Measurements from ENCODE around the gene WIPF3.

WIPF3 gene

DNA sequence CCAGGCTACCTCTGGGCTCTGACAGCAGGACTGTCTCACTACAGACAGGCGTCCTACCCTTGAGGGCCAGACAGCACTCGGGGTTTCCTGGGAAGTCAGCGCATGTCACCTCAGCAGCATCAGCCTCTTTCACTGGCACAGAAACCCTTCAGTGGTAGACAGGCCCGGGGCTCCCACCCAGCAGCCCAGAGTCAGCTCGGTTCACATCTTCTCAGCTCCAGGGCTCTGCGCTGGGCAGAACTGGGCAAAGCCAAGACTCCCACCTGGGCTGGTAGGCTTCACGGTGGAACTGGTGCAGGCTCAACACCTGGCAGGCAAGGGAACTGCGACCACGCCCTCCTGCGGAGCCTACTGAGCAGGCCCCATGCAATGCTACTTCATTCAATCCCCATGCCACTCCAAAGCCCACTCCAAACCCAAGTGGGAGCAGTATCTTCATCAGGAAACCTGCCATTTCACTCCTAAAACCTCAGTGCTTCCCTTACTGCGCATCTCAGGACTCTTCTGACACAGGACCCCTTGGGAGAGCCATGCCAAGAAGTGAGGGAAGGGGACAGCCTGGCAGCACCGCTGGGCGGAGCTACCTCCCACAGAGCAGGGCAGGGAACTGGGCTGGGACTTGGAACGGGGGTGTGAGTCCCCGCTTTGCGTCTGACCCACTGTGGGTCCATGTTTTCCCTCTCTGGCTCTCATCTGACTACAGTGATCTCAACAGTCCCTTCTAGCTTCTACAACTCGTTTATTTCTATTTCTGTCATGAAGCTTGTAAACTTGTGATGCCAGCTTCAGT is 122.9 kb downstream of the WIPF3 start:
- Histone ChIP-seq H3K36me3 (ENCODE audit: insufficient read depth, low read length) (peaks cover 14% of the 10 kb centered on the region), H3K4me1 (ENCODE audit: insufficient read depth, low read length) (no peaks in the 10 kb centered on the region), H3K9me3 (ENCODE audit: control insufficient read depth, insufficient read depth, low read length) (no peaks in the 10 kb centered on the region), H3K9ac (ENCODE audit: low read depth, low read length) (no peak overlapping the region)

DNA sequence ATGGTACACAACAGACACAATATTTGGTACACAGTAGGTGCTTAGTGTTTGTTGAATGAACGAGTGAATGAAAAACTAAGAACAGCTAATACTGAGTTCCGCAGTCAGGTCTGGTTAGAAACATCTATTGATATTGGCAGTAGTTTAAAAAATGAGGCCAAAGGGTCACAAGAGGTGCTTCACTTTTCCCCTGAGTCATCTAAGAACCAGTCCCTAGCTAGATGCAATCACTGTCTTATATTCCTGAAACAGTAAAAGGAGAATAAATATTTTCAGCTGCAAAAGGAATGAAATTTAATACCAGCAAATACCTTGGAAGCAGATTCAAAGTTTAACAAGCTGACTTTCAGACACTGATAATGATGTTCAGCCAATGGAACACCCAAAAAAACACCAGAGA is 128.8 kb downstream of the WIPF3 start:
- H3K36me3 ChIP-seq (ENCODE audit: insufficient read depth, low read length): peaks cover 54% of the 10 kb centered on the region
- H3K9me3 ChIP-seq (ENCODE audit: control insufficient read depth, insufficient read depth, low read length): no peaks in the 10 kb centered on the region
- H3K4me1 ChIP-seq (ENCODE audit: insufficient read depth, low read length): no peaks in the 10 kb centered on the region
- H3K9ac ChIP-seq (ENCODE audit: low read depth, low read length): no peak overlapping the region

GRCh38 chr7:29937132-29937531 is 130.8 kb downstream of the WIPF3 start:
- Histone ChIP-seq H3K36me3 (ENCODE audit: insufficient read depth, low read length) (peaks cover 65% of the 10 kb centered on the region), H3K9me3 (ENCODE audit: control insufficient read depth, insufficient read depth, low read length) (no peaks in the 10 kb centered on the region), H3K9ac (ENCODE audit: low read depth, low read length) (no peak overlapping the region), H3K4me1 (ENCODE audit: insufficient read depth, low read length) (no peaks in the 10 kb centered on the region)

- Histone ChIP-seq H3K9ac (ENCODE audit: low read depth, low read length) (no peak overlapping the region), H3K4me1 (ENCODE audit: insufficient read depth, low read length) (no peaks in the 10 kb centered on the region), H3K9me3 (ENCODE audit: control insufficient read depth, insufficient read depth, low read length) (no peaks in the 10 kb centered on the region), H3K36me3 (ENCODE audit: insufficient read depth, low read length) (peaks cover 73% of the 10 kb centered on the region)
These were observed 133.9 kb downstream of the WIPF3 start for GRCh38 chr7:29940199-29940598.

- Histone ChIP-seq H3K36me3 (ENCODE audit: insufficient read depth, low read length) (peaks cover 57% of the 10 kb centered on the region), H3K4me1 (ENCODE audit: insufficient read depth, low read length) (no peaks in the 10 kb centered on the region), H3K9ac (ENCODE audit: low read depth, low read length) (no peak overlapping the region), H3K9me3 (ENCODE audit: control insufficient read depth, insufficient read depth, low read length) (no peaks in the 10 kb centered on the region)
These were observed 139.0 kb downstream of the WIPF3 start for GRCh38 chr7:29945259-29945809.

GRCh38 chr7:29946428-29947186 is 140.3 kb downstream of the WIPF3 start:
- Histone ChIP-seq H3K9ac (ENCODE audit: low read depth, low read length) (no peak overlapping the region), H3K4me1 (ENCODE audit: insufficient read depth, low read length) (no peaks in the 10 kb centered on the region), H3K36me3 (ENCODE audit: insufficient read depth, low read length) (peaks cover 55% of the 10 kb centered on the region), H3K9me3 (ENCODE audit: control insufficient read depth, insufficient read depth, low read length) (no peaks in the 10 kb centered on the region)

DNA sequence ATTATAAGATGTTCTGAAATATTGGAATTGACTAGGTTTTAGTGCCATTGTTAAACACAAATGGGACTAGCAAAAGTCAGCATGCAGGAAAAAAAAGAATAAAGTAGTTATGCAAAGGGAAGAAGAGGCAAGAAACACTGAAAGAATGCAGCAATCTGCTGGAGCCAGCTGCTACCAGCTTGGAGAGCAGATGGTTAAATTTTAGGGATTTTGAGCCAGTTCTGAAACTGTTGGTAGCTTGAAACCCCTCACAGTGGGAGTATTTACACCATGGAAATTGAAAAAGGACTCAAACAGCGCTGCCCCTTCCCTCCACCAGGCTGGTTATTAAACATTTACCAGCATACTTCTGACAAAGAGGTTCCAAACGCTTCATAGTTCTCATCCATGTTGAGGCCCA is 142.3 kb downstream of the WIPF3 start:
- Histone ChIP-seq H3K36me3 (ENCODE audit: insufficient read depth, low read length) (peaks cover 49% of the 10 kb centered on the region), H3K4me1 (ENCODE audit: insufficient read depth, low read length) (no peaks in the 10 kb centered on the region), H3K9ac (ENCODE audit: low read depth, low read length) (no peak overlapping the region), H3K9me3 (ENCODE audit: control insufficient read depth, insufficient read depth, low read length) (no peaks in the 10 kb centered on the region)

DNA sequence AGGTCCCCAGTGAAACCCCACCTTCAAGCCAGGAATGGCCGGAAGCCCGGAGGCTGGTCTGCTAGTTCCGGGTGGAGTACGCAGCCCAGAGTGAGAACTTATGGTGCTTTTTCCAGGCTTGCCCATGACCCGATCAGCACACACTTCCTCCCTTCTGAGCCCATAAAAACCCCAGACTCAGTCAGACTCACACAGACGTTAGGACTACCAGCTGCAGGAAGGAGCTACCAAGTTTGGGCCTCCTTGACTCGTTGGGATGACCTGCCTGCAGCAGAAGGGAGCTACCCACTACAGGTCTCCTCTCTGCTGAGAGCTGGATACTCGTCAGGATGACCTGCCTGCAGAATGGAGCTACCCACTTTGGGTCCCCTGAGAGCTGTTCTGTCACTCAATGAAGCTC is 144.2 kb downstream of the WIPF3 start:
- no peaks in the 10 kb centered on the region for H3K4me1 ChIP-seq (ENCODE audit: insufficient read depth, low read length)
- no peak overlapping the region for H3K9ac ChIP-seq (ENCODE audit: low read depth, low read length)
- H3K9me3 ChIP-seq (ENCODE audit: control insufficient read depth, insufficient read depth, low read length): no peaks in the 10 kb centered on the region
- H3K36me3 ChIP-seq (ENCODE audit: insufficient read depth, low read length): peaks cover 37% of the 10 kb centered on the region

- H3K9me3 ChIP-seq (ENCODE audit: control insufficient read depth, insufficient read depth, low read length): no peaks in the 10 kb centered on the region
- H3K36me3 ChIP-seq (ENCODE audit: insufficient read depth, low read length): peaks cover 34% of the 10 kb centered on the region
These were observed 144.9 kb downstream of the WIPF3 start for GRCh38 chr7:29951206-29951605.

GRCh38 chr7:29953726-29954347 is 147.5 kb downstream of the WIPF3 start:
- Histone ChIP-seq H3K36me3 (ENCODE audit: insufficient read depth, low read length) (peaks cover 24% of the 10 kb centered on the region), H3K9me3 (ENCODE audit: control insufficient read depth, insufficient read depth, low read length) (no peaks in the 10 kb centered on the region), H3K4me1 (ENCODE audit: insufficient read depth, low read length) (peaks cover 3% of the 10 kb centered on the region), H3K9ac (ENCODE audit: low read depth, low read length) (no peak overlapping the region)

More at GRCh38 chr7:29951206-29951605, 144.9 kb downstream of the WIPF3 start:
- H3K4me1 ChIP-seq (ENCODE audit: insufficient read depth, low read length): no peaks in the 10 kb centered on the region
- H3K9ac ChIP-seq (ENCODE audit: low read depth, low read length): no peak overlapping the region

DNA sequence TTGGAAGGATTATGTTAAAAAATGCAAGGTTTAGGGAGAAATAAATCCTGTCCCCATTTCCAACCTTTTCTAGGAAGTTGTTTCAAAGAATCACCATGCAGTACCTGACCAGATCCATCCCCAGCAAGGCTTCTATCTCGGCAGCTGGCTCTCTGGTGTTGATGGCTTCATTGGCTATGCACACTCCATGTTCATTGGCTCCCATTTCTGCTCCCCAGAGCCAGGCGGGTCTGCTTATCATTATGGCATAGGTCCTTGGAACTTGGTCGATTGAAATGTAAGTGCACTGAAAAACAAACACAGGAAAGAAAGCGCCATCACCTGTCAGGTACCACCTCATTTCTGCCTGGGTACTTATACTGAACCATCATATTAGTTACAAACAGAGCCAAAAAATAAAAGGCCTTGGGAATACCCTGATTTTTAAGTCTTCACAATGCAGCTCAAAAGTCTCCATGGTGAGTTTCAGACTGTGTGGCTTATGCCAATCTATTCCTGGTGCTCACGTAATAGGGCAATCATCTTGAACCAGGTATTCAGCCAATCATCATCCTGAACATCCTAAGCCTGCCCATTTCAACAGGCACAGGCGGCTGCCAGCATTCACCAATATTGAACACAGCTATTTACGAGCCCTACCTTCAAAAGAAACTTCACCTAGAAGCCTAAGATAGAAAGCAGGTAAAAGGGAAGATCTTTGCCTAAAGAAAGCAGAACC is 148.9 kb downstream of the WIPF3 start:
- peaks cover 3% of the 10 kb centered on the region for H3K4me1 ChIP-seq (ENCODE audit: insufficient read depth, low read length)

DNA sequence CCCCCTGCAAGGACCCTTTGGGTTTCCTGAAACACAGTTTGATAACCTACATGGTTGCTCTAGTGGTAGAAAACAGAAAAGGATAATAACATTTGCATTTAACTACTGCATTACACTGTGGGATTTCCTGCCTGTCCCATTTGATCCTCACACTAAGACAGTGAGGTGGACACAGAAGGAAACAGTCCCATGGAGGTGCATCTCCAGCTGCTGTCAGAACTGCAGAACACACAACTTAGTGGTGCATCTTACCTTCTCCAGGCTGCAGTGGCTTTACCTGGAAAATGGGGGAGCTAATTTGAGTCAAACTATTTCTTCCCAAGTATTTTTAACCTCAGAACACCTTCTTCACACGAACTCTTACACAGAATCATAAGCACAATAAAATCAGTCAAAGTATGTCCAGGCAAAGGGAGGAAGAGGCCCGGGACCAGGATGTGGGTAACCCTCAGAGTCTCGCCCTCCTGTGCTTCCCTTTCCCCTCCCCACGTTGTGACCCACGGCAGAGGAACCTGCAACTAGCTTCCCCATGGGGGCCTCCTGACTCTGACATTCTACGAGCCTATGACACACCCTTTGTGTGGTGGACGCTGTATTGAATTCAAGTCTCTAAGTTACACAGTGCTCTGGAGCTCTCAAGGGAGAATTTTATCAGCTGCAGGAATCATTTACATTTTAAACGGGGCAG is 149.6 kb downstream of the WIPF3 start:
- no peak overlapping the region for H3K9ac ChIP-seq (ENCODE audit: low read depth, low read length)
- H3K9me3 ChIP-seq (ENCODE audit: control insufficient read depth, insufficient read depth, low read length): no peaks in the 10 kb centered on the region
- H3K4me1 ChIP-seq (ENCODE audit: insufficient read depth, low read length): peaks cover 3% of the 10 kb centered on the region
- H3K36me3 ChIP-seq (ENCODE audit: insufficient read depth, low read length): peaks cover 18% of the 10 kb centered on the region

More for the DNA sequence above, 148.9 kb downstream of the WIPF3 start:
- H3K9me3 ChIP-seq (ENCODE audit: control insufficient read depth, insufficient read depth, low read length): no peaks in the 10 kb centered on the region
- peaks cover 24% of the 10 kb centered on the region for H3K36me3 ChIP-seq (ENCODE audit: insufficient read depth, low read length)
- H3K9ac ChIP-seq (ENCODE audit: low read depth, low read length): no peak overlapping the region

DNA sequence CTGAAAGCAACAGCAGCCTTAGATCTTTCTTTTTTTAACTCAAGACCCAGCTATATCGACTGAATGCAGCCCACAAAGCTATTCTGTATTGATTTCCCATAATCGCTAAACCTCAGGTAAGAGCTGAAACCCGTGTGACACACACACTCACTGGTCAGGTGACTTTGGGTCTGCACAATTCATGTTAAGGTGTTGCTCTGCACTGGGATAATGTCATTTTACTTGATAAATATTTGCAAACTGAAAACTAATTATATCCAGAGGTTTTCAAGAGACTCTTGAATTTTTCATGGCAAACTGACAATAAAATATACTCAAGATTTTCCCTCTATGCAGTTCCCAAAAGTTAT is 150.2 kb downstream of the WIPF3 start:
- no peak overlapping the region for H3K9ac ChIP-seq (ENCODE audit: low read depth, low read length)
- no peaks in the 10 kb centered on the region for H3K9me3 ChIP-seq (ENCODE audit: control insufficient read depth, insufficient read depth, low read length)
- peaks cover 15% of the 10 kb centered on the region for H3K36me3 ChIP-seq (ENCODE audit: insufficient read depth, low read length)
- H3K4me1 ChIP-seq (ENCODE audit: insufficient read depth, low read length): peaks cover 3% of the 10 kb centered on the region

Data from ES-I3 (cell line).